HG03565 (cell line): Measurements from ENCODE around the gene DHX15.

Experiments used
- ATAC-seq: cut with Tn5 transposase; IDR thresholded peaks from one replicate; pipeline ENCODE4 v1.9.1; 2021; ENCODE audit warnings: mild to moderate bottlenecking, moderate library complexity; ENCODE audit not compliant: unreplicated experiment

DHX15 gene

GRCh38 chr4:24495388-24495787 is 89.0 kb downstream of the DHX15 start:
- ATAC-seq = no peak

GRCh38 chr4:24489870-24490269 is 94.5 kb downstream of the DHX15 start:
- ATAC-seq = no peak

- peak; percentile 73 for ATAC-seq
Measured at GRCh38 chr4:24488399-24489164, 95.8 kb downstream of the DHX15 start.

- no peak for ATAC-seq
Measured at GRCh38 chr4:24482871-24483270, 101.5 kb downstream of the DHX15 start.

GRCh38 chr4:24477919-24478318 is 106.4 kb downstream of the DHX15 start:
- no peak for ATAC-seq
